ENCODE measurements around the gene SENP3.

SENP3 gene

DNA sequence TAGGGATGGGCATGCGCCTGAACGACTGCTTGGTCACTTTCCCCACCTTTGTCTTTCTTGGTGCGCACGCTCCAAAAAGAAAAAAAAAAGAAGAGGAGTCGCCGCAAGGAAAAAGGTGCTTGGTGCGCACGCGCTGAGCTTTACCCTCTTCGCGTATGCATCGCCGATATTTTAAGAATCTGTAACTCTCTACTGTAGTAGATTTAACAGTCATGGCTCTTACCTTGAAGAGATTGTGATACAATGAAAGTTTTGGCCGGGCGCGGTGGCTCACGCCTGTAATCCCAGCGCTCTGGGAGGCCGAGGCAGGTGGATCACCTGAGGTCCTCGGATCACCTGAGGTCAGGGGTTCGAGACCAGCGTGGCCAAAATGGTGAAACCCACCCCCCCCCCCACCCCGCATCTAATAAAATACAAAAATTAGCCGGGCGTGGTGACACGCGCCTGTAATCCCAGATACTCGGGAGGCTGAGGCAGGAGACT lies 53.6 kb downstream of the SENP3 start:
- TF ChIP-seq, protein P1, sequence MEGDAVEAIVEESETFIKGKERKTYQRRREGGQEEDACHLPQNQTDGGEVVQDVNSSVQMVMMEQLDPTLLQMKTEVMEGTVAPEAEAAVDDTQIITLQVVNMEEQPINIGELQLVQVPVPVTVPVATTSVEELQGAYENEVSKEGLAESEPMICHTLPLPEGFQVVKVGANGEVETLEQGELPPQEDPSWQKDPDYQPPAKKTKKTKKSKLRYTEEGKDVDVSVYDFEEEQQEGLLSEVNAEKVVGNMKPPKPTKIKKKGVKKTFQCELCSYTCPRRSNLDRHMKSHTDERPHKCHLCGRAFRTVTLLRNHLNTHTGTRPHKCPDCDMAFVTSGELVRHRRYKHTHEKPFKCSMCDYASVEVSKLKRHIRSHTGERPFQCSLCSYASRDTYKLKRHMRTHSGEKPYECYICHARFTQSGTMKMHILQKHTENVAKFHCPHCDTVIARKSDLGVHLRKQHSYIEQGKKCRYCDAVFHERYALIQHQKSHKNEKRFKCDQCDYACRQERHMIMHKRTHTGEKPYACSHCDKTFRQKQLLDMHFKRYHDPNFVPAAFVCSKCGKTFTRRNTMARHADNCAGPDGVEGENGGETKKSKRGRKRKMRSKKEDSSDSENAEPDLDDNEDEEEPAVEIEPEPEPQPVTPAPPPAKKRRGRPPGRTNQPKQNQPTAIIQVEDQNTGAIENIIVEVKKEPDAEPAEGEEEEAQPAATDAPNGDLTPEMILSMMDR (IDR thresholded peaks at IDR 0.05; ENCODE audit: insufficient read depth, low read length, poor library complexity, severe bottlenecking): no peak
- Histone ChIP-seq H3K36me3 (ENCODE audit: control insufficient read depth, insufficient read depth, low read length) (peaks cover 5% of the 10 kb centered on the region), H3K4me3 (replicated peaks; ENCODE audit: low read depth, low read length) (peak overlapping the region; percentile 58), H3K27me3 (replicated peaks; ENCODE audit: control insufficient read depth, insufficient read depth, low read length) (no peaks in the 10 kb centered on the region)
- no peak for DNase-seq (ENCODE audit: extremely low read depth, insufficient read length)

DNA sequence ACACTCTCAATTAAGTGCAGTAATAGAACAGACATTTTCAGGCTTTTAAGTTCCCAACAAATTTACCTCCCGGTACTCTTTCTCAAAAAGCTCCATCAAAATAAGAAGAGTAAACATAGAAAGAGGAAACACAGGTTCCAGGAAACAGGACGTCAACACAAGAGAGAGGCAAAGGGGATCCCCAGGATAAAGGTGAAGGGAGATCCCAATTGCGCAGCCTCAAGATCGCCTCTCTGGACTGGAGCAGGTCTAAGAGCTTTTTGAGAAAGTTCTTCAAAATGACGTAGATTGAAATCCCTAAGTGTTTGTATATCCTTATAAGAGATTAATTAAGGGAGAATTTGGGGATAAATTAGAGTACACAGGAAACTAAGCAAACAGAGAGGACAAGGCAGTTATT lies 56.9 kb downstream of the SENP3 start:
- no peak overlapping the region for H3K4me3 ChIP-seq (replicated peaks; ENCODE audit: low read depth, low read length)
- TF ChIP-seq, protein P1 (IDR thresholded peaks at IDR 0.05; ENCODE audit: insufficient read depth, low read length, poor library complexity, severe bottlenecking): no peak
- no peaks in the 10 kb centered on the region for H3K36me3 ChIP-seq (ENCODE audit: control insufficient read depth, insufficient read depth, low read length)
- no peaks in the 10 kb centered on the region for H3K27me3 ChIP-seq (replicated peaks; ENCODE audit: control insufficient read depth, insufficient read depth, low read length)
- DNase-seq (ENCODE audit: extremely low read depth, insufficient read length): no peak

DNA sequence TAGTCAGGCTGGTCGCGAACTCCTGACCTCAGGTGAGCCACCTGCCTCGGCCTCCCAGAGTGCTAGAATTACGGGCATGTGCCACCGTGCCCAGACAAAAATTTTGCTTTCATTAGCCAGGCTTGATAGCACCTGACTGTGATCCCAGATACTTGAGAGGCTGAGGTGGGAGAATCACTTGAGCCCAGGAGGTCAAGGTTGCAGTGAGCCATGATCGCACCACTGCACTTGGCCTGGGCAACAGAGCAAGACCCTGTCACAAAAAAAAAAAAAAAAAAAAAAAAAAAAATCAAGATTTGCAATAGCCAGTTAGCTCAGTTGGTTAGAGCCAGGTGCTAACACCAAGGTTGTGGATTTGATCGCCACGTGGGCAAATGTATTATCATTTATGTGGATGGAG lies 59.1 kb downstream of the SENP3 start:
- Histone ChIP-seq H3K36me3 (ENCODE audit: control insufficient read depth, insufficient read depth, low read length) (no peaks in the 10 kb centered on the region), H3K4me3 (replicated peaks; ENCODE audit: low read depth, low read length) (no peak overlapping the region), H3K27me3 (replicated peaks; ENCODE audit: control insufficient read depth, insufficient read depth, low read length) (no peaks in the 10 kb centered on the region)
- DNase-seq (ENCODE audit: extremely low read depth, insufficient read length): no peak
- TF ChIP-seq, protein P1 (IDR thresholded peaks at IDR 0.05; ENCODE audit: insufficient read depth, low read length, poor library complexity, severe bottlenecking): no peak
